Osteocyte (in vitro differentiated cells): ENCODE results near the gene ARHGAP19. TPM values are rescaled to one million over a fixed set of nuclear protein-coding genes. Genes with fewer than 3 reads are reported as not detected.

Experiments used
- DNase-seq: peaks from one replicate; pipeline ENCODE4 v3.0.0; 2021; ENCODE audit warnings: mixed read lengths; ENCODE audit not compliant: unreplicated experiment; ENCODE audit errors: extremely low spot score
- H3K27ac Mint-ChIP-seq: one replicate; pipeline ENCODE4 v1.8.0; 2021; ENCODE audit warnings: mild to moderate bottlenecking, mixed read lengths; ENCODE audit not compliant: unreplicated experiment
- H3K27me3 Mint-ChIP-seq: one replicate; pipeline ENCODE4 v1.8.0; 2021; ENCODE audit warnings: mixed read lengths; ENCODE audit not compliant: unreplicated experiment
- H3K36me3 Mint-ChIP-seq: one replicate; pipeline ENCODE4 v1.8.0; 2021; ENCODE audit warnings: mixed read lengths; ENCODE audit not compliant: unreplicated experiment
- H3K4me1 Mint-ChIP-seq: one replicate; pipeline ENCODE4 v1.8.0; 2021; ENCODE audit warnings: mixed read lengths; ENCODE audit not compliant: unreplicated experiment
- H3K4me3 Mint-ChIP-seq: one replicate; pipeline ENCODE4 v1.8.0; 2021; ENCODE audit warnings: mild to moderate bottlenecking, moderate library complexity, mixed read lengths; ENCODE audit not compliant: unreplicated experiment
- H3K9me3 Mint-ChIP-seq: one replicate; pipeline ENCODE4 v1.8.0; 2021; ENCODE audit warnings: mixed read lengths; ENCODE audit not compliant: unreplicated experiment
- total RNA-seq: library from RNA; stranded (reverse); gene quantifications from 2 replicates; pipeline ENCODE4 v1.2.1, GENCODE V29; 2021
- TF ChIP-seq, protein P1 (sequence below): fragments of 200-600 bp; sonication (generic); IDR thresholded peaks from 2 replicates; pipeline ENCODE4 v1.5.0; 2021; ENCODE audit warnings: antibody characterized with exemption, mild to moderate bottlenecking, moderate library complexity

ARHGAP19 gene
- total RNA-seq, 1 donor from 2014 or later: 5.5 TPM

DNA sequence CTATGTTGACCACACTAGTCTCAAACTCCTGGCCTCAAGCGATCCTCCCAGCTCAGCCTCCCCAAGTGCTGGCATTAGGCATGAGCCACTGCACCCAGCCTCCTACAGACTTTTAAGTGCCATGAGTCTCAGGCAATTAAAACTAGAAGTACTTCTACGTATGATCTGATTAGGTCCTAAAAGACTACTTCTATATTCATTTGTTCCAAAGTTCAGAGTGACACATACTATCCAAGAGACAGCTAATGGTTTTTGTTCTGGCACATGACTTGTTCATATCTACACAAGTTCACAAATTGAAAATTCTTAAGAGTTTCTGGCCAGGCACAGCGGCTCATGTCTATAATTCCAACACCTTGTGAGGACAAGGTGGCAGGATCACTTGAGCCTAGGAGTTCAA lies 11.7 kb downstream of the ARHGAP19 start:
- DNase-seq: no peak
- Mint-ChIP-seq H3K27ac (no peak overlapping the region), H3K4me1 (peaks cover 21% of the 10 kb centered on the region), H3K9me3 (no peaks in the 10 kb centered on the region), H3K4me3 (no peak overlapping the region), H3K36me3 (no peaks in the 10 kb centered on the region), H3K27me3 (no peaks in the 10 kb centered on the region)
- TF ChIP-seq, protein P1, sequence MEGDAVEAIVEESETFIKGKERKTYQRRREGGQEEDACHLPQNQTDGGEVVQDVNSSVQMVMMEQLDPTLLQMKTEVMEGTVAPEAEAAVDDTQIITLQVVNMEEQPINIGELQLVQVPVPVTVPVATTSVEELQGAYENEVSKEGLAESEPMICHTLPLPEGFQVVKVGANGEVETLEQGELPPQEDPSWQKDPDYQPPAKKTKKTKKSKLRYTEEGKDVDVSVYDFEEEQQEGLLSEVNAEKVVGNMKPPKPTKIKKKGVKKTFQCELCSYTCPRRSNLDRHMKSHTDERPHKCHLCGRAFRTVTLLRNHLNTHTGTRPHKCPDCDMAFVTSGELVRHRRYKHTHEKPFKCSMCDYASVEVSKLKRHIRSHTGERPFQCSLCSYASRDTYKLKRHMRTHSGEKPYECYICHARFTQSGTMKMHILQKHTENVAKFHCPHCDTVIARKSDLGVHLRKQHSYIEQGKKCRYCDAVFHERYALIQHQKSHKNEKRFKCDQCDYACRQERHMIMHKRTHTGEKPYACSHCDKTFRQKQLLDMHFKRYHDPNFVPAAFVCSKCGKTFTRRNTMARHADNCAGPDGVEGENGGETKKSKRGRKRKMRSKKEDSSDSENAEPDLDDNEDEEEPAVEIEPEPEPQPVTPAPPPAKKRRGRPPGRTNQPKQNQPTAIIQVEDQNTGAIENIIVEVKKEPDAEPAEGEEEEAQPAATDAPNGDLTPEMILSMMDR: no peak

DNA sequence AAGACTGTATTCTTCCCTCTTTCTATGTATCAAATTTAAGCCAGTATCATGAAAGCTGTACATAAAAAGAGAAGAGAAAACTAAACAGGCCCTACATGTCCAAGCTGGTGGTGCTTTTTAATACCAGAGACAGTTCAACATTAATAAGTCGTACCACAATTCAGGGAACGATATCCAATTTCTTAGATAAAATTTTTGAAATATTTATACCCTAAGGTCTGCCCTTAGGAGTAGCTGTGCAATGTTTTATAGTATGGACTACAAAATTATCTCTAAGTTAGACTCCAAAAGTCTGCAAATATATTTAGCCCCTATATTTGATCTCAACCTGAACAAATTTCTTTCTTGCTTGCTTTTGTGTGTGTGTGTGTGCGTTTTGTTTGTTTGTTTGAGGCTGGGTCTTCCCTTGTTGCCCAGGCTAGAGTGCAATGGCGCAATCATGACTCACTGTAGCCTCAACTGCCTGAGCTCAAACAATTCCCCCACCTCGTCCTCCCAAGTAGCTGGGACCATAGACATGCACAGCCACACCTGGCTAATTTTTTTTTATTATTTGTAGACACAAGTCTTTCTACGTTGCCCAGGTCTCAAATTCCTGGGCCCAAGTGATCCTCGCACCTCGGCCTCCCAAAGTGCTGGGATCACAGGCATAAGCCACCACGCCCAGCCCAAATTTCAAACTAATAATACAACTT lies 13.2 kb downstream of the ARHGAP19 start:
- Mint-ChIP-seq H3K27ac (peak overlapping the region; percentile 86), H3K4me1 (peaks cover 21% of the 10 kb centered on the region), H3K4me3 (no peak overlapping the region), H3K9me3 (no peaks in the 10 kb centered on the region), H3K27me3 (no peaks in the 10 kb centered on the region), H3K36me3 (no peaks in the 10 kb centered on the region)
- no peak for DNase-seq
- TF ChIP-seq, protein P1: no peak

DNA sequence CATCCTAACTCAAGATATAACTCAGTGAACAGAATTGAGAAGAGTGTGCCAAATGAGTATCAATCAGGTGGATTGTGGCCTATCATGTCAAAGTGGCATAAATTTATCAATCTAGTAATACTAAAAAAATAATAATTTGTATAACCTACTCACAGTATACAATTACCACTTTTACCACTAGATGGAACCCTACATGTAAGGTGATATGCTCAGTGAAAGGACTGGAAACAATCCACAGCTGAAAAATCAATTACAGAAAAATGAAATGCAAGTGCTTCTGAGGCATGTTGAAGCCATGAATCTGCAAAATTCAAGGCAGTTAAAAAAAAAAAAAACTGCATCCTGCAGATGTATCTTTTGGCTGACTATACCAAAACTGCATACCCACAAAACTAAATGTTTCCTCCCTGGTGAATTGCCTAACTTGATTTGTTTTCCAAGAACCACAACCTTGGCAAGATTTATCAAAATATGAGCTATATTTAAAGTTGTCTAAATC lies 13.9 kb downstream of the ARHGAP19 start:
- Mint-ChIP-seq H3K4me3 (no peak overlapping the region), H3K27me3 (no peaks in the 10 kb centered on the region), H3K36me3 (no peaks in the 10 kb centered on the region), H3K27ac (peak overlapping the region; percentile 86), H3K9me3 (no peaks in the 10 kb centered on the region), H3K4me1 (peaks cover 21% of the 10 kb centered on the region)
- TF ChIP-seq, protein P1: peak; percentile 70
- no peak for DNase-seq

DNA sequence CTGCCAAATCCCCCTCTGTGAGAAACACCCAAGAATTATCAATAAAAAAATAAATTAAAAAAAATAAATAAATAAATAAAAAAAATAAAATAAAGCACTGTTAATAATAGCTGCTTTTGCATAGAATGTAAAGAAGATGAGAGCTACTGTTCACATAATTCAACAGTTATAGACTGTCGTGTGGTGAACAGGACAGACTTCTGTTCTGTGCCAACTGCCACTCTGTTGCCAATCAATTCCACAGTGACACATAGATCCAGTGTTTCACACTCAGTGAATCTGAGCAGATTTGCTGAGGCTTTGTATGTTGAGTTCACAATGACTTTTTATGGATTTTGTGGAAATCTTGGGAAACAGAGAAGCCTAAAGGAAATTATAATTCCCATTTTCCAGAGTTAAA lies 14.9 kb downstream of the ARHGAP19 start:
- no peak for DNase-seq
- Mint-ChIP-seq H3K27ac (peak overlapping the region; percentile 54), H3K36me3 (no peaks in the 10 kb centered on the region), H3K4me1 (peaks cover 21% of the 10 kb centered on the region), H3K9me3 (no peaks in the 10 kb centered on the region), H3K4me3 (no peak overlapping the region), H3K27me3 (no peaks in the 10 kb centered on the region)
- TF ChIP-seq, protein P1: no peak

DNA sequence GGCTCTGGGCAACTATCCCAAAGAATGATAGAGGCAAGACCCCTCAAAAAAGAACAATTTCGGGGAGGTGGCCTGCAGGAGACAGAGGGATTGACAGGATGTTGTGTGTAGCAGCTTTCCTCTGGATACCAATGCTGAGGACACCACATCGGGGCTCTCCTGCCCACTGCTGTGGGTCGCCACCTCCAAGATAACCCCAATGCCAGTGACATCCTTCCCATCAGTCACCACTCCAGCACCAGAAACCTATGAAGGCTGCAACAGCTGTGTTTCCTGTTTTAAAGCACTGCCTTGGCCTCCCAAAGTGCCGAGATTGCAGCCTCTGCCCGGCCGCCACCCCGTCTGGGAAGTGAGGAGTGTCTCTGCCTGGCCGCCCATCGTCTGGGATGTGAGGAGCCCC lies 17.6 kb downstream of the ARHGAP19 start:
- no peak overlapping the region for H3K4me3 Mint-ChIP-seq
- H3K4me1 Mint-ChIP-seq: peaks cover 21% of the 10 kb centered on the region
- H3K27me3 Mint-ChIP-seq: no peaks in the 10 kb centered on the region
- DNase-seq: no peak
- TF ChIP-seq, protein P1: no peak
- H3K36me3 Mint-ChIP-seq: no peaks in the 10 kb centered on the region
- peaks cover 3% of the 10 kb centered on the region for H3K9me3 Mint-ChIP-seq
- no peak overlapping the region for H3K27ac Mint-ChIP-seq
